B cell (primary cell): Measurements from ENCODE around the gene COX14. TPM values are rescaled to one million over a fixed set of nuclear protein-coding genes. Genes with fewer than 3 reads are reported as not detected.

Source experiments
- ATAC-seq: fragments of 200-7000 bp; cut with Tn5 transposase; one replicate; pipeline ENCODE4 v1.10.0; 2021; ENCODE audit warnings: low read depth, mild to moderate bottlenecking, moderate number of reproducible peaks, moderate library complexity
- CTCF ChIA-PET: fragments of 350-600 bp; sonication (Branson Sonifier 250); formaldehyde crosslinking; loops from one replicate; lab custom pipeline; 2021; ENCODE audit warnings: antibody characterized with exemption, inconsistent platforms; lab: Charles Lee
- POLR2A ChIA-PET: fragments of 350-600 bp; sonication (Branson Sonifier 250); formaldehyde crosslinking; loops from one replicate; lab custom pipeline; 2021; ENCODE audit warnings: antibody characterized with exemption; lab: Charles Lee
- DNase-seq: peaks from one replicate; pipeline ENCODE4 v3.0.0; 2013
- H2AFZ ChIP-seq: 2 replicates; pipeline ENCODE4 v1.6.1; 2012; ENCODE audit warnings: mild to moderate bottlenecking, low read depth, low read length; ENCODE audit not compliant: insufficient read depth, poor library complexity, severe bottlenecking
- H3K27ac ChIP-seq, 2 donors: 1 replicate in 1 of 2; 2 replicates in 1 of 2; pipeline ENCODE4 v1.5.1; 2012 to 2013; ENCODE audit warnings: low read length in 2 of 2, mild to moderate bottlenecking in 2 of 2, moderate library complexity in 1 of 2
- H3K27me3 ChIP-seq, 4 experiments: fragments of 200-600 bp in 1 of 4; sonication (generic) in 1 of 4; replicated peaks in 1 of 4; 1 replicate in 2 of 4; 2 replicates in 2 of 4; pipeline versions ENCODE4 v1.6.1 to v1.7.0; 2013 to 2016; ENCODE audit warnings: low read length in 3 of 4, mild to moderate bottlenecking in 2 of 4, mixed read lengths in 1 of 4, moderate library complexity in 1 of 4; ENCODE audit not compliant: insufficient read depth in 4 of 4, control insufficient read depth in 3 of 4; ENCODE audit errors: control extremely low read depth in 1 of 4
- H3K36me3 ChIP-seq, 2 experiments: replicated peaks in 1 of 2; 1 replicate in 1 of 2; 2 replicates in 1 of 2; pipeline versions ENCODE4 v1.6.1 to v1.7.1; 2013; ENCODE audit warnings: low read length in 1 of 2; ENCODE audit not compliant: insufficient read depth in 2 of 2, control insufficient read depth in 1 of 2; ENCODE audit errors: control extremely low read depth in 1 of 2, extremely low read depth in 1 of 2
- H3K4me1 ChIP-seq, 2 donors: fragments of 200-600 bp in 1 of 2; sonication (generic) in 1 of 2; 1 replicate in 1 of 2; 2 replicates in 1 of 2; pipeline versions ENCODE4 v1.5.1 to v1.6.1; 2013 to 2017; ENCODE audit warnings: low read length in 2 of 2; ENCODE audit not compliant: control insufficient read depth in 2 of 2, insufficient read depth in 2 of 2
- H3K4me2 ChIP-seq: replicated peaks from 2 replicates; pipeline ENCODE3; 2012; ENCODE audit warnings: mild to moderate bottlenecking, low read depth, low read length; ENCODE audit not compliant: poor library complexity, severe bottlenecking
- H3K4me3 ChIP-seq, 5 experiments: fragments of 200-600 bp in 1 of 5; sonication (generic) in 1 of 5; 1 replicate in 3 of 5; 2 replicates in 2 of 5; pipeline versions ENCODE4 v1.5.1 to v1.7.0; 2011 to 2016; ENCODE audit warnings: low read length in 4 of 5, mild to moderate bottlenecking in 4 of 5, low read depth in 2 of 5, control low read depth in 1 of 5, moderate library complexity in 1 of 5; ENCODE audit not compliant: insufficient read depth in 1 of 5; ENCODE audit errors: control extremely low read depth in 1 of 5, extremely low read depth in 1 of 5
- H3K79me2 ChIP-seq: fragments of 200-600 bp; sonication (generic); one replicate; pipeline ENCODE4 v1.6.0; 2016; ENCODE audit warnings: low read length; ENCODE audit not compliant: control insufficient read depth, insufficient read depth
- H3K9ac ChIP-seq: fragments of 200-600 bp; sonication (generic); 2 replicates; pipeline ENCODE4 v1.6.1; 2017; ENCODE audit warnings: mild to moderate bottlenecking, low read length, moderate library complexity
- H3K9me3 ChIP-seq, 3 donors: one replicate each; pipeline versions ENCODE4 v1.6.1 to v1.7.1; 2013; ENCODE audit warnings: low read length in 2 of 3; ENCODE audit not compliant: control insufficient read depth in 2 of 3, insufficient read depth in 1 of 3; ENCODE audit errors: control extremely low read depth in 1 of 3
- H4K20me1 ChIP-seq: 2 replicates; pipeline ENCODE4 v1.6.0; 2012; ENCODE audit warnings: mild to moderate bottlenecking, low read length; ENCODE audit not compliant: insufficient read depth, control insufficient read depth, poor library complexity, severe bottlenecking
- H3K27ac Mint-ChIP-seq: one replicate; pipeline ENCODE4 v1.8.0; 2021; ENCODE audit warnings: mixed read lengths
- H3K27me3 Mint-ChIP-seq: one replicate; pipeline ENCODE4 v1.8.0; 2021; ENCODE audit warnings: mixed read lengths
- H3K4me1 Mint-ChIP-seq: one replicate; pipeline ENCODE4 v1.8.0; 2021; ENCODE audit warnings: mixed read lengths
- H3K4me3 Mint-ChIP-seq: one replicate; pipeline ENCODE4 v1.8.0; 2021; ENCODE audit warnings: mixed read lengths
- H3K9me3 Mint-ChIP-seq: one replicate; pipeline ENCODE4 v1.8.0; 2022; ENCODE audit warnings: mixed read lengths; ENCODE audit not compliant: insufficient read depth
- EZH2 ChIP-seq: IDR thresholded peaks from 2 replicates; pipeline ENCODE4 v1.6.1; 2012; ENCODE audit warnings: borderline replicate concordance, low read depth, mild to moderate bottlenecking, moderate library complexity, low read length; ENCODE audit not compliant: insufficient read depth, poor library complexity, severe bottlenecking
- WGBS: methylation state at CpG from one replicate; pipeline ENCODE4 v1.1.5; 2013; ENCODE audit warnings: missing lambda C conversion rate; ENCODE audit not compliant: insufficient coverage; 5-methylcytosine and 5-hydroxymethylcytosine counted together
- intact Hi-C: fragments of 100-400 bp; cut with micrococcal nuclease; formaldehyde crosslinking; loops from one replicate; pipeline ENCODE4 v1.10.0; 2022
- polyA plus RNA-seq: library from polyadenylated mRNA; depleted of rRNA; stranded (reverse); fragments of >200 nt; gene quantifications from 2 replicates; pipeline ENCODE4 v1.2.3, GENCODE V29; 2012
- total RNA-seq, 2 donors: library from RNA; stranded (reverse); fragments of 120-200 nt in 1 of 2; gene quantifications; 1 replicate in 1 of 2; 2 replicates in 1 of 2; pipeline versions ENCODE4 v1.2.3 to v1.2.4, GENCODE V29; 2013 to 2022
- TF ChIP-seq, protein P1 (sequence below): fragments of 200-600 bp; IDR thresholded peaks from one replicate; pipeline ENCODE4 v1.8.0; 2022; ENCODE audit warnings: antibody characterized with exemption, mild to moderate bottlenecking

COX14 gene
- total and polyA plus RNA-seq, 2 donors (not counting 1 experiment from before 2014, with no cell fraction given) = 31.8 to 60.4 TPM

DNA sequence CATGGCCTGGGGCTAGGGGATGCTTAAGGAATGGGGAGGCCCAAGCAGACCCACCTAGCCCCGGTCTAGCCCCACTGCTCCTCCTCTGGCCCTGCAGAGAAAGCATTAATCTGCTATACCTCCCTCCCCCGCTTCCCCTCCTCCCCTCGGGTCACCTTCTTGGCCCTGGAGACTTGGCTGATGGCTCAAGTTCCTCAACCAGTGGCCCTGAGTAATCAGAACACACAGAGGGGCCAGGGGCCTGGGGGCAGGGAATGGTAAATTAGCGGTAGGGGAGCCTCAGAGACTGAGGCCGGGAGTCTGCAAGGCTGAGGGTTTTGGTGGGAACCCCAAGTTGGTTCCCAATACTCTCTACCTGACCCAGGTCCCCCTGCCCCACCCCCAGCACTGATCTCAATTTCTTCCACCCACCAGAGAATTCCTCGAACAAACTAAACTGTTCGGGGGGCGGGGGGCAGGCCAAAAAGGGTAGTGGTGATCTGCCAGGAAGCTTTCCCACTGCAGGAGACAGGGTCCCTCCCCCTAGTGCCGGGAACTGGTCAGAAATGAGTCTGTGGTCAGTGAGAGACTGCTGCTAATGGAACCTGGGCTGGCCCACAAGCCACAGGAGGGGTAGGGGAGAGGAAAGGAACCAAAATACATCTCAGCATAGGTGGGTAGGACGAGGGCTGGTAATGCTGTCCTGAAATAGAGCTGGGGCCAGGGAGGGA, 39.7 kb upstream of the COX14 start:
- H2AFZ ChIP-seq = no peak overlapping the region

DNA sequence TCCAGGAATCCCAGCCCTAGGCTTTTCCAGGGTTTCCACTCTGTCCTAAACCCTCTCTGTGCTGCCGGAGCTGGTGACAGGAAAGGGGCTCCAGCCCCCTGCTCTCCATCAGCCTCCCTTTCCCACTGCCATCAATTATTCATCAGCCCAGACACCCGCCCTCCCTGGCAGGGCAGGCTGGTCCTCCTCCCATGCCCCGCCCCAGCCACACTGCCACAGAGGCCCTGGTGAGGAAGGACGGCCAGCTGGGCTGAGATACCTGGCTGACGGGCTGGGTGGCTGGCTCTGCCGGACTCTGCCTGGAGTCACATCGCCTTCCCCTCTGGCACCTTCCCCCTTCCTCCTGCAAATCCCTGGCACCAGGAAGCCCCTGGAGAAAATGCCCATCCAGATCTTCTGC, 38.8 kb upstream of the COX14 start:
- H3K79me2 ChIP-seq = no peaks in the 10 kb centered on the region
- 85% methylated on average over 5 of the region's 7 CpGs for WGBS
- intact Hi-C loops = no loop called here

More for the DNA sequence above, 39.7 kb upstream of the COX14 start:
- DNase-seq (no peak), ATAC-seq (no peak)
- H4K20me1 ChIP-seq = no peaks in the 10 kb centered on the region
- H3K27me3 Mint-ChIP-seq = peaks cover 9% of the 10 kb centered on the region
- H3K36me3 ChIP-seq = no peaks in the 10 kb centered on the region
- H3K9ac ChIP-seq = no peak overlapping the region
- TF ChIP-seq EZH2 = no peak
- TF ChIP-seq, protein P1, sequence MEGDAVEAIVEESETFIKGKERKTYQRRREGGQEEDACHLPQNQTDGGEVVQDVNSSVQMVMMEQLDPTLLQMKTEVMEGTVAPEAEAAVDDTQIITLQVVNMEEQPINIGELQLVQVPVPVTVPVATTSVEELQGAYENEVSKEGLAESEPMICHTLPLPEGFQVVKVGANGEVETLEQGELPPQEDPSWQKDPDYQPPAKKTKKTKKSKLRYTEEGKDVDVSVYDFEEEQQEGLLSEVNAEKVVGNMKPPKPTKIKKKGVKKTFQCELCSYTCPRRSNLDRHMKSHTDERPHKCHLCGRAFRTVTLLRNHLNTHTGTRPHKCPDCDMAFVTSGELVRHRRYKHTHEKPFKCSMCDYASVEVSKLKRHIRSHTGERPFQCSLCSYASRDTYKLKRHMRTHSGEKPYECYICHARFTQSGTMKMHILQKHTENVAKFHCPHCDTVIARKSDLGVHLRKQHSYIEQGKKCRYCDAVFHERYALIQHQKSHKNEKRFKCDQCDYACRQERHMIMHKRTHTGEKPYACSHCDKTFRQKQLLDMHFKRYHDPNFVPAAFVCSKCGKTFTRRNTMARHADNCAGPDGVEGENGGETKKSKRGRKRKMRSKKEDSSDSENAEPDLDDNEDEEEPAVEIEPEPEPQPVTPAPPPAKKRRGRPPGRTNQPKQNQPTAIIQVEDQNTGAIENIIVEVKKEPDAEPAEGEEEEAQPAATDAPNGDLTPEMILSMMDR = no peak
- H3K79me2 ChIP-seq = no peaks in the 10 kb centered on the region
- peaks cover 4% of the 10 kb centered on the region for H3K4me1 Mint-ChIP-seq
- POLR2A ChIA-PET = interaction anchor here (0.5 kb wide), 1 partner anchor 42 kb away, joined by 3 read pairs; no protein-coding TSS in a partner anchor
- intact Hi-C loops = no loop called here
- H3K27ac ChIP-seq = no peak overlapping the region
- H3K9me3 ChIP-seq = no peaks in the 10 kb centered on the region
- peaks cover 0 to 12% of the 10 kb centered on the region in 2 donors for H3K4me1 ChIP-seq
- no peak overlapping the region for H3K4me3 ChIP-seq
- H3K4me2 ChIP-seq = no peak overlapping the region
- H3K27me3 ChIP-seq = no peaks in the 10 kb centered on the region
- no peak overlapping the region for H3K27ac Mint-ChIP-seq
- WGBS = 64% methylated on average over 8 of the region's 10 CpGs
- H3K9me3 Mint-ChIP-seq = no peaks in the 10 kb centered on the region
- no peak overlapping the region for H3K4me3 Mint-ChIP-seq
- CTCF ChIA-PET = interaction anchor here (1.2 to 15.9 kb wide), 7 partner anchors 11 to 137 kb away, joined by 3 to 343 read pairs (median 36); partner anchors contain the start of genes CERS5 and SMARCD1

More for the DNA sequence above, 38.8 kb upstream of the COX14 start:
- H3K4me3 Mint-ChIP-seq = no peak overlapping the region
- no peak for DNase-seq
- ChIA-PET POLR2A (no interaction called here), CTCF (interaction anchor here (1.6 to 15.9 kb wide), 8 partner anchors 8 to 240 kb away, joined by 3 to 343 read pairs (median 10); partner anchors contain the start of gene CERS5)
- H2AFZ ChIP-seq = no peak overlapping the region
- H3K9me3 Mint-ChIP-seq = no peaks in the 10 kb centered on the region
- peaks cover 11% of the 10 kb centered on the region for H3K27me3 Mint-ChIP-seq
- H3K4me1 ChIP-seq = peaks cover 0 to 12% of the 10 kb centered on the region in 2 donors
- TF ChIP-seq EZH2 = no peak
- TF ChIP-seq, protein P1 = no peak
- H3K9me3 ChIP-seq = no peaks in the 10 kb centered on the region
- H3K27ac Mint-ChIP-seq = no peak overlapping the region
- no peak overlapping the region for H3K9ac ChIP-seq
- H3K36me3 ChIP-seq = no peaks in the 10 kb centered on the region
- H3K4me1 Mint-ChIP-seq = peaks cover 4% of the 10 kb centered on the region
- H3K27ac ChIP-seq = no peak overlapping the region
- H3K4me3 ChIP-seq = no peak overlapping the region
- no peaks in the 10 kb centered on the region for H3K27me3 ChIP-seq
- no peak for ATAC-seq
- no peaks in the 10 kb centered on the region for H4K20me1 ChIP-seq
- H3K4me2 ChIP-seq = no peak overlapping the region
